Rectal smooth muscle tissue (tissue), 1 donor: ENCODE data around the gene CEP57L1.
"Not testable (repeated sequence)": the region's sequence is repeated elsewhere in the genome, so short reads cannot be mapped to it uniquely, and the experiment has no call there.

Experiments used
- H3K27ac ChIP-seq: one replicate; pipeline ENCODE4 v1.7.0; 2013; ENCODE audit warnings: low read depth, low read length, inconsistent platforms
- H3K27me3 ChIP-seq: one replicate; pipeline ENCODE4 v1.7.0; 2013; ENCODE audit warnings: low read length; ENCODE audit not compliant: control insufficient read depth, insufficient read depth
- H3K36me3 ChIP-seq: one replicate; pipeline ENCODE4 v1.7.0; 2013; ENCODE audit warnings: low read length; ENCODE audit not compliant: control insufficient read depth, insufficient read depth
- H3K4me1 ChIP-seq: one replicate; pipeline ENCODE4 v1.7.0; 2013; ENCODE audit warnings: low read length; ENCODE audit not compliant: control insufficient read depth, insufficient read depth
- H3K4me3 ChIP-seq: one replicate; pipeline ENCODE4 v1.7.0; 2013; ENCODE audit warnings: low read length
- H3K9ac ChIP-seq: one replicate; pipeline ENCODE4 v1.7.0; 2013; ENCODE audit warnings: low read length

CEP57L1 gene

DNA sequence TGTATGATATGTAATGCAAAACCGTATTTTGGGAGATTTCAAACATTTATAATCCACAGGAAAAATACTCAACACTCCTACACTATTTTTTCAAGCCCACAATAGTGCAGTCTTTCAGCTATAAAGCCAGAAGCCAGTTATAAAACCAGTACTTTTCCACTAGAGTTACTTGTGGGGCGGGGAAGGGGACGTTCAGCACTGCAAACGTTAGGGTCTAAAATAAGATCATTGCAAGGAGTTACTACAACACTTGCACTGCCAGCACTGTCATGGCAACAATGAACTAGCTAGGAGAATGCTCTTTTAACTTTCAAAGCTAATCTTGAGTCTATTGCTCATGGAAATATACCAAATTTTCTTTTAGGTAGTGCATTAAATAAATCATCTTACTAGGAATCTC, 15.3 kb upstream of the CEP57L1 start:
- H3K4me3 ChIP-seq: no peak overlapping the region
- H3K27ac ChIP-seq: peak overlapping the region; percentile 75
- H3K27me3 ChIP-seq: no peaks in the 10 kb centered on the region
- H3K4me1 ChIP-seq: peaks cover 19% of the 10 kb centered on the region
- H3K9ac ChIP-seq: no peak overlapping the region
- no peaks in the 10 kb centered on the region for H3K36me3 ChIP-seq

- no peak overlapping the region for H3K9ac ChIP-seq
Observed at GRCh38 chr6:109081026-109081425, 14.3 kb upstream of the CEP57L1 start.

DNA sequence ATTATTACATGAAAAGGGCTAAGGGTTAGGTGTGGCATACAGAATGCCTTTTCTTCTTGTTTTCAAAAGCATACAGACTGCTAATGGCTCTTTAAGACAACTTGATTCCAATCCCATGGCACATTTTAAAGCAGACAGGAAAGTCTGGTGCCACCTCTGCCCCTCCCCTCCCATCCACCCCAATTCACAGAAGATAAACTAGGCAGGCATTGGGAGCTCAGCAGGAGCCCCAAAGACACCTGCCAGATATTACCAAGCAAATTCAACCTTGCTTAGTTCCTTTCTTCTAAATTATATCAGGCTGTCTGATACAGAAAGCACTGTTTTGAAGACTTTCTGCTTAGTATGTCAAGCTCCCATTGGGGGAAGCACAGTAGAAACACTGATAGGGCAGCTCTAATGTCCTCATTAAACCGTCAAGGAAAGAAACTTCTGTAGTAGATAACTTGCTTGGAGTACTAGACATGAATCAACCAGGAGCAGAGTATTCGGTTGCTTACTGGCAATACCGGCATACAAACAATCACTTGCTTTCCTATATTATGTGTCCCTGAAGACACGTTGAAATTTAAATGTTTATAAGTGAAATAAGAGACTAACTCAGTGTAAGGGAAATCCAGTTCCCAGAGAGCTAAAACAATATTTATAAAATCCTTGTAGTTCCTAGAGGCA, 13.7 kb upstream of the CEP57L1 start:
- Histone ChIP-seq H3K4me1 (peaks cover 15% of the 10 kb centered on the region), H3K27ac (peak overlapping the region; percentile 30), H3K27me3 (no peaks in the 10 kb centered on the region), H3K9ac (no peak overlapping the region), H3K4me3 (no peak overlapping the region), H3K36me3 (no peaks in the 10 kb centered on the region)

More at GRCh38 chr6:109081026-109081425, 14.3 kb upstream of the CEP57L1 start:
- Histone ChIP-seq H3K27me3 (no peaks in the 10 kb centered on the region), H3K4me3 (no peak overlapping the region), H3K36me3 (no peaks in the 10 kb centered on the region), H3K27ac (no peak overlapping the region), H3K4me1 (peaks cover 16% of the 10 kb centered on the region)

DNA sequence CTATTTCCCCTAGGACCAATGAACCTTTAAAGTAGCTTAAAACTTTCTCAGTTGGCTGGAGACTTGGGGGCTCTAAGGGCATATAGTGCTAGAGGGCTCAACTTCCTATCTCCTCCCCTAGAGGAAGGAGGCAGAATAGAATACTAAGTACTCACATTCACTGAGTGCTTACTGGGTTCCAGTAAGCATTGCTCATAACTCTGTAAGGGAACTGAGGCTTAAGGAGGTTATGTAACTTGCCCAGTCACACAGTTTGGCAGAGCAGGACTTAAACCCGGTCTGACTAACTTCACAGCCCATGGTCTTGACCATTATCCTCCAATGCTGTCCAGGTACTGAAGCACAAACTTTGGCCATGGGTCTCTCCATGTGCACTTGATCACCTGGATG, 13.1 kb upstream of the CEP57L1 start:
- Histone ChIP-seq H3K9ac (no peak overlapping the region), H3K27me3 (no peaks in the 10 kb centered on the region), H3K27ac (peak overlapping the region; percentile 30), H3K36me3 (no peaks in the 10 kb centered on the region), H3K4me3 (no peak overlapping the region), H3K4me1 (peaks cover 15% of the 10 kb centered on the region)

GRCh38 chr6:109083657-109084056, 11.7 kb upstream of the CEP57L1 start:
- Histone ChIP-seq H3K4me3 (no peak overlapping the region), H3K4me1 (peaks cover 15% of the 10 kb centered on the region), H3K27ac (no peak overlapping the region), H3K36me3 (no peaks in the 10 kb centered on the region), H3K27me3 (no peaks in the 10 kb centered on the region), H3K9ac (no peak overlapping the region)

- H3K36me3 ChIP-seq, H3K4me3 ChIP-seq, H3K27ac ChIP-seq, H3K9ac ChIP-seq, H3K27me3 ChIP-seq: not testable (repeated sequence)
- H3K4me1 ChIP-seq: peaks cover 14% of the 10 kb centered on the region
Observed at GRCh38 chr6:109084146-109084545, 11.2 kb upstream of the CEP57L1 start.

- Histone ChIP-seq H3K9ac (no peak overlapping the region), H3K4me3 (no peak overlapping the region), H3K36me3 (no peaks in the 10 kb centered on the region), H3K27ac (peak overlapping the region; percentile 38), H3K27me3 (no peaks in the 10 kb centered on the region), H3K4me1 (peaks cover 2% of the 10 kb centered on the region)
Observed at GRCh38 chr6:109087661-109088264, 7.5 kb upstream of the CEP57L1 start.

GRCh38 chr6:109088995-109089394, 6.3 kb upstream of the CEP57L1 start:
- no peaks in the 10 kb centered on the region for H3K27me3 ChIP-seq
- no peaks in the 10 kb centered on the region for H3K4me1 ChIP-seq
- no peak overlapping the region for H3K27ac ChIP-seq
- no peak overlapping the region for H3K9ac ChIP-seq
- no peaks in the 10 kb centered on the region for H3K36me3 ChIP-seq
- no peak overlapping the region for H3K4me3 ChIP-seq

- Histone ChIP-seq H3K4me1 (peaks cover 5% of the 10 kb centered on the region), H3K27ac (no peak overlapping the region), H3K36me3 (no peaks in the 10 kb centered on the region), H3K4me3 (peak overlapping the region; percentile 86), H3K27me3 (no peaks in the 10 kb centered on the region), H3K9ac (no peak overlapping the region)
Observed at GRCh38 chr6:109091314-109092024, 3.8 kb upstream of the CEP57L1 start.

DNA sequence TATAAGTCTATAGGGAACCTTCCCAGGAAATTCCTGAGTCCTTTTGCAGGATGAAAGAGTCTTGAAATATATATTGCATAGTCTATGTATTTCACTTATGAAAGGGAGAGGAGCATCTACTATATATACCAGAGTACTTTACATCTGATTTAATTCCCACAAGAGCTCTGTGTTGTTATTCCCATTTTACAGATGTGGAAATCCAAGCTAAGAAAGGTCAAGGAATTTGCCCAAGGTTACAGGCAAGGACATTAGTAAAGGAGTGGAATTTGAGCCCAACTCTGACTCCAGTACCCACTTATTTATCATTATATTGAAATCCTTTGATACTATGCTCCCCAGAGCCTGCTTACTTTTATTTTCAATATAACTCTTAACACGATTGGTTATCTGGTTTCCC, 3.2 kb upstream of the CEP57L1 start:
- H3K27ac ChIP-seq: no peak overlapping the region
- no peak overlapping the region for H3K9ac ChIP-seq
- H3K36me3 ChIP-seq: no peaks in the 10 kb centered on the region
- H3K4me1 ChIP-seq: peaks cover 5% of the 10 kb centered on the region
- H3K4me3 ChIP-seq: peak overlapping the region; percentile 86
- H3K27me3 ChIP-seq: no peaks in the 10 kb centered on the region

- Histone ChIP-seq H3K36me3 (no peaks in the 10 kb centered on the region), H3K4me3 (peak overlapping the region; percentile 86), H3K27ac (peak overlapping the region; percentile 99), H3K27me3 (no peaks in the 10 kb centered on the region), H3K4me1 (peaks cover 5% of the 10 kb centered on the region), H3K9ac (peak overlapping the region; percentile 34)
Observed at GRCh38 chr6:109093732-109094415, 1.4 kb upstream of the CEP57L1 start.

DNA sequence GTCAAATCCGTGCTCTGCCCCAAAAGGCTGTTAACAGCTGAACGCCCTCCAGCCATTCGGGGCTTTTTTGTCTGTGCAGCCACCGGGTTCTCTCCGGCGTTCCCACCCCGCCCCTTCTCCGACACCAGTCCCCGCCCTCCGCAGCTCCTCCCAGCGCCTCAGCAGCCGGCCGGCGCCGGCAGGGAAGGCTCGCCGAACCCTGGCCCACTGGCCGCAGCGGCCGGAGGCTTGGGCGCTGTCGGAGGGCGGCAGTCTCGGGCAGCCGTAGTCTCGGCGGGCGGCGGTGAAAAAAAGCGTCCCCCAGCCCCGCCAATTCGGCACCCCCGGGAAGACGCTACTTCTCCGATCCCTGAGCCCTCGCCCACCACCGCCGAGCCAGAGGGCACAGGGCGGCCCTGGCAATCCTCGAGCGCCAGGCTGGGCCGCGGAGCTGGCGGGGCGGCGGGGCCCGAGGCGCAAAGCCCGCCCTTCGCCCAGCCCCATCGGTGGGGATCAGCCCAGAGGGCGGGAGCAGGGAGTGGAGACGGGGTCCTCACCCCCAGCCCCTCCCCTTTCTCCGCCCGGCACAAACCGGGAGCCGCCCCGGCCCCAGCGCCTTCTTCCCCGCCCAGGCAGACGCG, 781 bp upstream of the CEP57L1 start, which contains the start of gene SESN1:
SESN1 (minus strand) TSS at position 431 of the 620 bp plus-strand sequence. CDS start 773 bp downstream, outside the sequence.
- H3K27ac ChIP-seq: peak within 1 kb of the TSS; percentile 99
- peak within 1 kb of the TSS; percentile 91 for H3K9ac ChIP-seq
- H3K36me3 ChIP-seq: no peaks in the 10 kb centered on the region
- peaks cover 5% of the 10 kb centered on the region for H3K4me1 ChIP-seq
- H3K4me3 ChIP-seq: peak within 1 kb of the TSS; percentile 86
- no peaks in the 10 kb centered on the region for H3K27me3 ChIP-seq
